Fibroblast of the aortic adventitia (primary cell): ENCODE data around the gene NTS. TPM values are rescaled to one million over a fixed set of nuclear protein-coding genes. Genes with fewer than 3 reads are reported as not detected.

ENCODE experiments used
- DNase-seq: peaks from one replicate; pipeline ENCODE4 v3.0.0-alpha.2; 2010; ENCODE audit warnings: low read depth
- H3K4me3 ChIP-seq: 2 replicates; pipeline ENCODE4 v1.5.1; 2011; ENCODE audit warnings: low read depth, mild to moderate bottlenecking, control low read depth, low read length, moderate library complexity
- total RNA-seq: library from RNA; depleted of rRNA; stranded (reverse); fragments of >200 nt; gene quantifications from 2 replicates; pipeline ENCODE4 v1.2.3, GENCODE V29; 2012; ENCODE audit warnings: low replicate concordance
- TF ChIP-seq, protein P1 (sequence below): IDR thresholded peaks from 2 replicates; pipeline ENCODE4 v1.5.1; 2011; ENCODE audit warnings: mild to moderate bottlenecking, low read length, control low read depth, inconsistent platforms; ENCODE audit not compliant: insufficient read depth

Gene NTS, protein sequence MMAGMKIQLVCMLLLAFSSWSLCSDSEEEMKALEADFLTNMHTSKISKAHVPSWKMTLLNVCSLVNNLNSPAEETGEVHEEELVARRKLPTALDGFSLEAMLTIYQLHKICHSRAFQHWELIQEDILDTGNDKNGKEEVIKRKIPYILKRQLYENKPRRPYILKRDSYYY
- 0.09 TPM in 1 of 2 replicates, not detected in the other for total RNA-seq

DNA sequence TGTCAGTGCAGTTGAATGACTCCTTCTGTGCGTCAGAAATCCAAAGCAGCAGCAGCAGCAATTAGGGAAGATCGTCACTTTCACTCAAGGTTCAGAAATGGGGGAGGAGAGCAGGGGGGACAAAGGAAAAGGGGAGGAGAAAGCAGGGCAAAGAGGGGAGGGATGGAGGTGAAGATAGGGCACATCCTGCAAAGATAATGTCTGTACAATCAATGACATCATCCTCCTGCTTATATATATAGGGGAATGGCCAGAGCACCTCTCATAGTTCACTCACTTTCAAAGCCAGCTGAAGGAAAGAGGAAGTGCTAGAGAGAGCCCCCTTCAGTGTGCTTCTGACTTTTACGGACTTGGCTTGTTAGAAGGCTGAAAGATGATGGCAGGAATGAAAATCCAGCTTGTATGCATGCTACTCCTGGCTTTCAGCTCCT is at the start of gene NTS:
Gene NTS, plus strand, starts transcription at position 265 of the 431 bp plus-strand sequence. Its CDS starts 109 bp downstream, at position 374.
- H3K4me3 ChIP-seq: no peak within 1 kb of the TSS
- no peak for DNase-seq
- TF ChIP-seq, protein P1, sequence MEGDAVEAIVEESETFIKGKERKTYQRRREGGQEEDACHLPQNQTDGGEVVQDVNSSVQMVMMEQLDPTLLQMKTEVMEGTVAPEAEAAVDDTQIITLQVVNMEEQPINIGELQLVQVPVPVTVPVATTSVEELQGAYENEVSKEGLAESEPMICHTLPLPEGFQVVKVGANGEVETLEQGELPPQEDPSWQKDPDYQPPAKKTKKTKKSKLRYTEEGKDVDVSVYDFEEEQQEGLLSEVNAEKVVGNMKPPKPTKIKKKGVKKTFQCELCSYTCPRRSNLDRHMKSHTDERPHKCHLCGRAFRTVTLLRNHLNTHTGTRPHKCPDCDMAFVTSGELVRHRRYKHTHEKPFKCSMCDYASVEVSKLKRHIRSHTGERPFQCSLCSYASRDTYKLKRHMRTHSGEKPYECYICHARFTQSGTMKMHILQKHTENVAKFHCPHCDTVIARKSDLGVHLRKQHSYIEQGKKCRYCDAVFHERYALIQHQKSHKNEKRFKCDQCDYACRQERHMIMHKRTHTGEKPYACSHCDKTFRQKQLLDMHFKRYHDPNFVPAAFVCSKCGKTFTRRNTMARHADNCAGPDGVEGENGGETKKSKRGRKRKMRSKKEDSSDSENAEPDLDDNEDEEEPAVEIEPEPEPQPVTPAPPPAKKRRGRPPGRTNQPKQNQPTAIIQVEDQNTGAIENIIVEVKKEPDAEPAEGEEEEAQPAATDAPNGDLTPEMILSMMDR: peak; percentile 9

DNA sequence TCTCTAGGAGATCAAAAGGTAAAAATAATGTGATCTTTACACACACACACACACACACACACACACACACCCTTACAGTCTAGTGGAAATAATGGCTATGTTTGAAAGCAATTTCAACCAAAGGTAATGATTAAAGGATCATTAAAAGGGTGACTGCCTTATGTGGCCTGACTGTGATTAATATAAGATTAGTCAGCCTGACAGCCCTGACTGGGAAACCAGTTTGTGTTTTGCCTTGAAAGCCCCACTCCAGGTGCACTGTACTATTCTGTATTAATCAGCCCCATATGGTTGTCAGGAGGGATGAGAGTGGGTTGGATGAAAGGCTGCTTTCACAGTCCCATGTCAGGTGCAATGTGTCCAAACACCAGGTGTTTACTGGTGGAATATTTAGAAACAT is 48.3 kb upstream of the NTS start:
- H3K4me3 ChIP-seq: no peak overlapping the region
- no peak for DNase-seq
- TF ChIP-seq, protein P1: no peak

DNA sequence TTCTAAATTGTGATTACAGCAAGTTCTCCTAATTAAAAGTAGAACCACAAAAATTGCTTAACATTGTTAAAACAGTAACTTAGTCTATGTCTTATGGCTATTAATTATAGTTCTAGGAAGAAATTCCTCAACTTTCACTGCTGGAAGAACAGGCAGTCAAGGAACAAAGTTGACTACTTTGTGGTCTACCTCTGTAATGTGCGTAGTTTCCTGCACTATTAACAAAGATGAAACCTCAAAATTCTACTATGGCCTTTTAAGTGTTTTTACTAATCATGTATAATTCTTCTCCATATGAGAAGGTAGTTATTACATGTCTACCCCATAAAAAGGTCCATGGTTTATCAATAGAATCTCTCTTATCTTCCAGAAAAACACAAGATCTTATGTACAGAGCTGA is 45.5 kb upstream of the NTS start:
- DNase-seq: no peak
- TF ChIP-seq, protein P1: no peak
- no peak overlapping the region for H3K4me3 ChIP-seq

DNA sequence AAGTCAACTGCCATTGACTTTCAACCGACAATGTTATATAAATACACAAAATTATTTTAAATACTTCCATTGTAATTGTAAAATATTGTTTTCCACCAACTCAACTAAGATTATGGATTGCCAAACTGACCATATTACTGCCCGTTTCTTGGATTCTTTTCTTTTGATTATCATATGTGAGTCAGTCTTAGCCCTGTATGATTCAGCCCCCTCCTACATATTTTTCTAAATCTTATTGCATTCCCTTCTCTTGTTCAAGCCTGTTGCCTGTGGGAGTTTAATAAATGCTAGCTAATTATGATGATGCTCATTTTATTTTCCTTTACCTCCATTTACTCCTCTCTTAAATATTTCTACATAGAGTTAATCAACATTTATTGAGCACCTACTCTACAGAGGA is 44.7 kb upstream of the NTS start:
- H3K4me3 ChIP-seq: no peak overlapping the region
- DNase-seq: peak; percentile 73
- TF ChIP-seq, protein P1: no peak

DNA sequence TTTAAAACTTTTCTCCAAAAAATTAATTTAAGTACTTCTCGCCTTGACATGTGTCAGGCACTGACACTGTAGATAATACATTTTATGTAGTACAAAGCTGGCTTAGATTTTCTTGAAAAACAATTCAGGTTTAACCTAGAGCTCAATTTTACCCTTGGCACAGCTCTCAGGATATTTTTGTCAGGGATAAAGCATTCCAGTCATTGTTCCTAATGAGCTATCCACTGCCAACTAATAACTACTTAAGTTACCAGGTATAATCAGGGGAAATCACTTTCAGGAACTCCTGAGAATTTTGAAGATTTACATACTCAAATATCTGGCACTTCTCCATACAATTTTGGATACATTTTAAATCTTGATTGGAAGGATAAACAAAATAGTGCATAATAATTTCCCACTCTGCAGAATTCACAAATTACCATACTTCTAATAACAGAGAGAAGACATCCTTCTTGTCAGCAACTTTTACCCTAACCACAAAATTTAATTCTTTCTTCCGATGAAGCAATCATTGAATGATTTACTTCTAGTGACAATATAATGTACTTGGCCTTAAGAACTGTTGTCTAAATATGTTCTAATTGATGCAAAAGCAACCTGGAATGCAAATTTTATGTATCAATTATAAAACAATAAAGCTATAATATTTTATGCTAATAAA is 42.6 kb upstream of the NTS start:
- H3K4me3 ChIP-seq: no peak overlapping the region
- TF ChIP-seq, protein P1: no peak
- no peak for DNase-seq

DNA sequence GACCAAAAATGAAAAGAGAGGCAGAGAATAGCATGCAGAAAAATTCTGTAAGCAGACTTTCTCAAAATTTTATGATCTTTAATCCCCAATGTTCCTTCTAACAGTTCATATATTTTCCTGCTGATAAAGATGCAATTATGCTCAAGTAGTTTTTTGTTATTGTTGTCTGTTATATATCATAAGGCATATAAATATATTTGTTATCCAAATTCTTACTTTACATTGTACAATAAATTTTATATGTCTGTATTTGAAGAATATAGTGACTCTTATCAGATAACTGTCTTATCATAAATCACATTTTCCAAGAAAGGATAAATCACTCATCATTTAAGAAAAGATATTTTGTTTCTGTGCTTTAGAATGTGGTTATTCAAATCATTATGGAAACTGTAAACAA is 40.5 kb upstream of the NTS start:
- TF ChIP-seq, protein P1: no peak
- DNase-seq: no peak
- H3K4me3 ChIP-seq: no peak overlapping the region

DNA sequence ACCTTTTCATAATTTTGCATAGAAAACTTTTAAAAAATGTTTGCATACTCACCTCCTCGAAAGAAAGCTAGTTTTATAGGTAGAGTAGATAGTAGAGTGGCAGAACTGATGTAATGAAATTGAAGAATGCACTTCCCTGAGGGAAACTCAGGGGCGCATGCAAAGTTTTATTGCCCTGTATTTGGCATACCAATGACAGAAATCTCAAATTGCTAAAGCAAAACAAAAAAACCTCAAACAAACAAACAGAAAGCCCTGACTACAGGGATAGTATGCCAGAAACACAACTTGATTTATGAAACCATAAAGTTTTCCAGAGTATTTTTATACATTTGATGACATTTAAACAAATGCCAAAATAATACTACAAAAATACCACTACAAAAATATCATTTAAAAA is 39.7 kb upstream of the NTS start:
- peak overlapping the region; percentile 68 for H3K4me3 ChIP-seq
- no peak for DNase-seq
- TF ChIP-seq, protein P1: no peak
